Activated CD8-positive, alpha-beta T cell treated with anti-CD3 and anti-CD28 coated beads, Interleukin-2, amount 10 ng/mL, durations not matched to agents 7 days and 5 days (primary cell): Measurements from ENCODE around the gene PIBF1. TPM values are rescaled to one million over a fixed set of nuclear protein-coding genes. Genes with fewer than 3 reads are reported as not detected.
"Not testable (repeated sequence)": the region's sequence is repeated elsewhere in the genome, so short reads cannot be mapped to it uniquely, and the experiment has no call there.

Source experiments
- ATAC-seq: fragments of 150-1000 bp; cut with Tn5 transposase; one replicate; pipeline ENCODE4 v1.10.0; 2021; ENCODE audit warnings: moderate library complexity
- CTCF ChIA-PET: fragments of 350-600 bp; sonication (Branson Sonifier 250); formaldehyde crosslinking; loops from one replicate; lab custom pipeline; 2021; ENCODE audit warnings: antibody characterized with exemption; lab: Charles Lee
- POLR2A ChIA-PET: fragments of 350-600 bp; sonication (Branson Sonifier 250); formaldehyde crosslinking; loops from one replicate; lab custom pipeline; 2021; ENCODE audit warnings: antibody characterized with exemption; lab: Charles Lee
- DNase-seq: peaks from one replicate; pipeline ENCODE4 v3.0.0-alpha.2; 2020
- H3K27ac Mint-ChIP-seq: one replicate; pipeline ENCODE4 v1.8.0; 2021; ENCODE audit warnings: mild to moderate bottlenecking, mixed read lengths
- H3K27me3 Mint-ChIP-seq: one replicate; pipeline ENCODE4 v1.8.0; 2021; ENCODE audit warnings: low read depth, mixed read lengths
- H3K36me3 Mint-ChIP-seq: one replicate; pipeline ENCODE4 v1.8.0; 2021; ENCODE audit warnings: low read depth, mixed read lengths
- H3K4me1 Mint-ChIP-seq: one replicate; pipeline ENCODE4 v1.8.0; 2021; ENCODE audit warnings: low read depth, mixed read lengths
- H3K4me3 Mint-ChIP-seq: one replicate; pipeline ENCODE4 v1.8.0; 2021; ENCODE audit warnings: mild to moderate bottlenecking, mixed read lengths
- H3K9me3 Mint-ChIP-seq: one replicate; pipeline ENCODE4 v1.8.0; 2022; ENCODE audit warnings: mixed read lengths; ENCODE audit not compliant: insufficient read depth
- total RNA-seq, 2 experiments: library from RNA; stranded (reverse); gene quantifications; one replicate each; pipeline ENCODE4 v1.2.3, GENCODE V29; 2021

The PIBF1 gene
- total RNA-seq, 2 experiments from 2014 or later = 29.6 to 34.0 TPM

DNA sequence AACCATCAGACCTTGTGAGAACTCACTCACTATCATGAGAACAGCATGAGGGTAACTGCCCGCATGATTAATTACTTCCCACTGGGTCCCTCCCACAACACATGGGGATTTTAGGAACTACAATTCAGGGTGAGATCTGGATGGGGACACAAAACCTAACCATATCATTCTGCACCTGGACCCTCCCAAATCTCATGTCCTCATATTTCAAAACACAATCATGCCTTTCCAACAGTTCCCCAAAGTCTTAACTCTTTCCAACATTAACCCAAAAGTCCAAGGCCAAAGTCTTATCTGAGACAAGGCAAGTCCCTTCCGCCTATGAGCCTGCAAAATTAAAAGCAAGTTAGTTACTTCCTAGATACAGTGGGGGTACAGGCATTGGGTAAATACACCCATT, 164.3 kb downstream of the PIBF1 start:
- H3K9me3 Mint-ChIP-seq, H3K4me3 Mint-ChIP-seq, POLR2A ChIA-PET, H3K27ac Mint-ChIP-seq, H3K4me1 Mint-ChIP-seq, H3K27me3 Mint-ChIP-seq, CTCF ChIA-PET, ATAC-seq, DNase-seq: not testable (repeated sequence)
- H3K36me3 Mint-ChIP-seq = peaks cover 42% of the 10 kb centered on the region

DNA sequence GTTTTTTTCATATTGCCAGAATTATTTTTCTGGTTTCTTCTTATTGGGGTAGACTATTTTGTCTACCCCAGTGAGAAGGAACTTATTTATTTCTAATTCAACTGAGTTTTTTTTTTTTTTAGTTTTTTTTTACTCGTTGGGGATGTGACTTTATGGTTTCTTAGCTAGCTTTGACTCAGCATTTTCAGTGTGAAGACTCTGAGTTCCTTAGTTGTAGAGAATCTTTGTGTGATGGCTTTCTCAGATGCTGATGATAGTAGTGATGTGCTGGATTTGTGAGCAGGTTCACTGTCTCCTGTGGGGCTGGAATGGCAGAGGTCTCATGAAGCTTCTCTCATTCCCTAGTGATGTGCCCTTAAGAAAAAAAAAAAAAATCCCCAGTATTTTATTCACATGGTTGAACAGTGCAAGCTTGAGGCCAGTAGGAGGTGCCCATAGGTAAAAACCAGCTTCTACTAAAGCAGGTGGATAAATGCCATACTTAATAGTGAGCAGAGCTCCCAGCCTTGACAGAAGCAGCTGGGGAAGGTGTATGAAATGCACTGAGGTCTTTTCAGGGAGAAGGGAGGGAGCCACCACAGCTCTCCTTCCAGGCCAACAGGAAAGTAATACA, 170.7 kb downstream of the PIBF1 start:
- Mint-ChIP-seq H3K27ac (no peak overlapping the region), H3K4me1 (no peaks in the 10 kb centered on the region), H3K9me3 (no peaks in the 10 kb centered on the region), H3K36me3 (peaks cover 26% of the 10 kb centered on the region), H3K27me3 (no peaks in the 10 kb centered on the region), H3K4me3 (no peak overlapping the region)
- POLR2A ChIA-PET = no interaction called here
- DNase-seq (no peak), ATAC-seq (no peak)
- CTCF ChIA-PET = interaction anchor here (1.1 kb wide), 1 partner anchor 15 kb away, joined by 3 read pairs; no protein-coding TSS in a partner anchor

DNA sequence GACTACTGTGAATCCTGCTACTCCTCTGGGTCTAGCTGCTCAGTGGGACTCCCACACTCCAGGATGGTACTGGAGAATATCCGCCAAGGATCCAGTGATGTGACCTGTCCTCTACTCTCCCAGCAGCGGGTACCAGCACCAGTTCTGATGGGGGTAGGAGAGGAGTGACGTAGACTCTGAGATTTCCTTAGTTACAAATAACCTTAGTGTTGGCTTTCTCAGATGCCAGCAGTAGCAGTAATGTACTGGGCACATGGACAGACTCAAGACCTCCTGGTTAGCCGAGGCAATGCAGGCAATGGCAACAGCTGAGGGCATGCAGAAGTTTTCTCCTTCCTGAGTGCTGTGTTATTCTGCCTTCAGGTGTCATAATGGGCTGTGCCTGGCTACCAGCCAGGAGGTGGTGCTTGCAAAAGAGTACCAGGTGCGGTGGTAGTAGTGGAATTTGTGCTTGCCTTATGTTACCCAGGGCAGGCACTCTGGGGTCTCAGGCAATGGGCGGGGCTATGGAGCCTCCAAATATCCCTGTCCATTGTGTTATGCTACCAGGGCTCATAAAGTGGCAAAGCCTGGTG, 171.5 kb downstream of the PIBF1 start:
- H3K27me3 Mint-ChIP-seq = no peaks in the 10 kb centered on the region
- H3K4me1 Mint-ChIP-seq = no peaks in the 10 kb centered on the region
- CTCF ChIA-PET = interaction anchor here (1.1 kb wide), 1 partner anchor 16 kb away, joined by 3 read pairs; no protein-coding TSS in a partner anchor

DNA sequence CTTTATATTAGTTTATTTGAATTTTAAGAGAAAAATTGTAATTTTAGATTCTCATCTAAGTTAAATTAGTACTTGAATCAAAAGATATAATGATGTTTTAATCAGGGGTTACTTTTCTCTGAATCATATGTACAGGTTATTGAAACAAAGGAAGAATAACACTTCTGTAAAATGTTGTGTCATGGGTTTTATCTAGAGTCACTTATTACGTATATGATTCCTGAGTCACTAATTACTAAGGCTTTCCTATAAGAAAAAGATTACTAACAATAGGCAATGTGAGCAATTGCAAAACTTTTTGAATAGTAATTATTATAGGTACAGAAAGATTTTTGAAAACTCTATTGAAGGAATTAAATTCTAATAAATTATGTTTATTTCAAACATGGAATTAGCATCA, 177.7 kb downstream of the PIBF1 start:
- Mint-ChIP-seq H3K27ac (no peak overlapping the region), H3K9me3 (no peaks in the 10 kb centered on the region), H3K36me3 (peaks cover 14% of the 10 kb centered on the region), H3K4me1 (no peaks in the 10 kb centered on the region), H3K27me3 (no peaks in the 10 kb centered on the region), H3K4me3 (no peak overlapping the region)
- no peak for ATAC-seq
- POLR2A ChIA-PET = no interaction called here
- no peak for DNase-seq
- CTCF ChIA-PET = no interaction called here

More for the DNA sequence above, 171.5 kb downstream of the PIBF1 start:
- ATAC-seq = no peak
- no peaks in the 10 kb centered on the region for H3K9me3 Mint-ChIP-seq
- no peak for DNase-seq
- no peak overlapping the region for H3K27ac Mint-ChIP-seq
- no peak overlapping the region for H3K4me3 Mint-ChIP-seq
- POLR2A ChIA-PET = no interaction called here
- H3K36me3 Mint-ChIP-seq = peaks cover 20% of the 10 kb centered on the region

DNA sequence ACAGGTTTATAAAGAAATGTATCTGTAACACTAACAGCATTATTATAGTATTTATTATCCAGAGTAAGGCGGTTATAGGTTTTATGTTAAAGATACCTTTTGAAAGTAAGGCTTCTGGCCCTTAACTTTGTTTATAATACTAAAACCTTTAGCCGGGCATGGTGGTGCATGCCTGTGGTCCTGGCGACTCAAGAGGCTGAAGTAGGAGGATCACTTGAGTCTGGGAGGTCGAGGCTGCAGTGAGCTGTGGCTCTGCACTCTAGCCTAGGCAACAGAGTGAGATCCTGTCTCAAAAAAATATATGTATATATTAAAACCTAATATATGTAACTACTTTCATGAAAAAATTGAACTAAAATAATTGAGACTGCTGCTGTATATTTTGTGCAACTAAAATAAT, 178.2 kb downstream of the PIBF1 start:
- DNase-seq (no peak), ATAC-seq (no peak)
- Mint-ChIP-seq H3K27ac (no peak overlapping the region), H3K4me3 (no peak overlapping the region), H3K27me3 (no peaks in the 10 kb centered on the region), H3K36me3 (peaks cover 14% of the 10 kb centered on the region), H3K9me3 (no peaks in the 10 kb centered on the region), H3K4me1 (no peaks in the 10 kb centered on the region)
- CTCF ChIA-PET = no interaction called here
- POLR2A ChIA-PET = no interaction called here

DNA sequence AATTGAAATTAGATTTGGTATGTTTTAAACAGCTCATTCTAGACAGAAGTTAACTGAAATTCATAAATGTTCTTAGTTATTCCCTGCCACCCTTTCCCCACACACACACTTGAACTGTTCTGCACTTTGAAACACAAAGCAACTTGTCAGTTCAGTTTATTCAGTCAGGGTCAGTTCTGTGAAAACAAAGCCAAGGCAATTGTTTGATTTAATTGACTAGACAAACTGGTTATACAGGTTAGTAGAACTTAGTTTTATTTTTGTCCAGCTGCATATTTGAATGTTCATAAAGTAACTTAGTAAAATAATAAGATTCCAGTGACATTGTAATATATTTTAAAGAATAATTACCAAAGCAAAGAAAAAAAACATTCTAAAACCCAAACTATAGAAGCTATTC, 178.6 kb downstream of the PIBF1 start:
- H3K4me1 Mint-ChIP-seq = no peaks in the 10 kb centered on the region
- peaks cover 12% of the 10 kb centered on the region for H3K36me3 Mint-ChIP-seq
- H3K9me3 Mint-ChIP-seq = no peaks in the 10 kb centered on the region
- DNase-seq (no peak), ATAC-seq (no peak)
- CTCF ChIA-PET = no interaction called here
- no peak overlapping the region for H3K4me3 Mint-ChIP-seq
- POLR2A ChIA-PET = interaction anchor here (0.6 kb wide), 1 partner anchor 41 kb away, joined by 3 read pairs; no protein-coding TSS in a partner anchor
- H3K27ac Mint-ChIP-seq = no peak overlapping the region
- H3K27me3 Mint-ChIP-seq = no peaks in the 10 kb centered on the region

DNA sequence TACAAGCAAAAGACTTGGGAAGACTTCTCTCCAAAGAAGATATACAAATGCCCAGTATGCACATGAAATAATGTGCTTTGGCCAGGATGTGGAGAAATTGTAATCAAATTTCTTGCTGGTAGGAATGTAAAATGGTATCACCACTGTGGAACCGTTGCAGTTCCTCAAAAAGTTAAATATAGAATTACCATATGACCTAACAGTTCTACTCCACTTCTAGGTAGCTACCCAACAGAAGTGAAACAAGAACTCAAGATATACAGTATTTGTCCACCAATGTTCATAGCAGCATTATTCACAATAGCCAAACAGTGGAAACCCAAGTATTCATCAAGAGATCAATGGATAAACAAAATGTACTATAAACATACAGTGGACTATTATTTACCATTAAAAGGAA, 181.8 kb downstream of the PIBF1 start:
- POLR2A ChIA-PET = no interaction called here
- CTCF ChIA-PET = no interaction called here
- no peak for ATAC-seq
- Mint-ChIP-seq H3K36me3 (peaks cover 2% of the 10 kb centered on the region), H3K27me3 (no peaks in the 10 kb centered on the region), H3K4me3 (no peak overlapping the region), H3K27ac (no peak overlapping the region), H3K9me3 (no peaks in the 10 kb centered on the region), H3K4me1 (no peaks in the 10 kb centered on the region)
- no peak for DNase-seq

DNA sequence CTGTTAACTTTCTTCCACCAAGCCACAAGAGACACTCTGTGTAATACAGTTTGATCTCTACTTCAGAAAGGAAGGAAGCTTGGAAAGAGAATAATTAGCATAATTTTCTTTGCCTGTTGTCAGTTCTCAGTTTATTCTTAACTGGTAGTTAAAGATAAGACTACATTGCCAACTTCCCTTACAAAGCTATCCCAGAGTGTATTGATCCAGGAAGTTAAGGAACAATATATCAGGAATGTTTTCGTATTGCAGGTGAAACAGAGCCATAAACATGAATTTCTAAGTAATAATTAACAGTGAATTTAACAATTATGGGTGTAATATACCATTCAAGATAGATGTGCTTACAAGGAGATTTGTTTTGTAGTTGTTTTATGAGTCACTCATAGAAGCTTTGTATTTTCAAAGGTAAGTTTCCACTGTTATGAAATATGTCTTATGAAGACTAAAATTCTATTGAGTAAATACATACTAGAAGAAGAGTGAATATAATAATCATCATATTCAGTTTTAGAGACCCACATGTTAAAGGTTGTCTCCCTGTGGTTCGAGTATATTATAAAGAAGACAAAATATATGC, 188.5 kb downstream of the PIBF1 start:
- Mint-ChIP-seq H3K4me3 (no peak overlapping the region), H3K36me3 (no peaks in the 10 kb centered on the region), H3K9me3 (no peaks in the 10 kb centered on the region), H3K4me1 (no peaks in the 10 kb centered on the region), H3K27me3 (no peaks in the 10 kb centered on the region), H3K27ac (no peak overlapping the region)
- ChIA-PET CTCF (no interaction called here), POLR2A (no interaction called here)
- ATAC-seq = no peak
- DNase-seq = no peak

DNA sequence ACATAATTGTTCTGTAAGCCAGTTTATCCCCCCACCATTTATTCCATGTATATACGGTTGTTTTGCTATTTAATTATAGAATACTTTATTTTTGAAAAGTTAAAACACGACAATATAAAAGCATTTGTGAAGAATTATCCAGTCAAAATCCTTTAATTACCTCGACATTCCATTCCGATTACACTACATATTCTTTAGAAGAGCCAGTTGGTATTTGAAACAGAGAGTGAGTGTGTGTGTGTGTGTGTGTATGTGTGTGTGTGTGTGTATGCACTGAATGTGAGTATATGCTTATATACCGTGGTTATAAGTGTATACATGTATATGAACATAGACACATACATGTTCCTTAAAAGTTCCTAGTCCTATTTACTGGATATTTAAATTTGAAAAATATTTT, 189.0 kb downstream of the PIBF1 start:
- Mint-ChIP-seq H3K27me3 (no peaks in the 10 kb centered on the region), H3K27ac (no peak overlapping the region), H3K9me3 (no peaks in the 10 kb centered on the region), H3K36me3 (no peaks in the 10 kb centered on the region), H3K4me3 (no peak overlapping the region), H3K4me1 (no peaks in the 10 kb centered on the region)
- no peak for DNase-seq
- no peak for ATAC-seq
- CTCF ChIA-PET = no interaction called here
- POLR2A ChIA-PET = no interaction called here

DNA sequence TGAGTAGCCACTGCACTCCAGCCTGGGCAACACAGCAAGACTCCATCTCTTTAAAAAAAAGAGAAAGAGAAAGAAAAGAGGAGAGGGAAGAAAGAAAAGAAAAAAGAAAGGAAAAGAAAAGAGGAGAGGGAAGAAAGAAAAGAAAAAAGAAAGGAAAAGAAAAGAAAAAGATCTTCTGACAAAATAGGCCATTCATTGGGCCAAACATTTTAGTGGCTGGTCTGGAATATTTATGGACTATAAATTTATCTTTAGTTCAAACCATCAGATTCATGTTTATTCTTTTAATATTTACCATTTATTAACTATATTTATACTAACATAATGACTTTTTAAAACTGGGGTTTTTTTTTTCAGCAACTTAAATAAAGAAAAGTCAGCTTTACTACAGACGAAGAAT, 191.3 kb downstream of the PIBF1 start:
- H3K27me3 Mint-ChIP-seq = no peaks in the 10 kb centered on the region
- H3K4me3 Mint-ChIP-seq = no peak overlapping the region
- DNase-seq (no peak), ATAC-seq (no peak)
- no peaks in the 10 kb centered on the region for H3K4me1 Mint-ChIP-seq
- no peak overlapping the region for H3K27ac Mint-ChIP-seq
- CTCF ChIA-PET = no interaction called here
- no peaks in the 10 kb centered on the region for H3K9me3 Mint-ChIP-seq
- POLR2A ChIA-PET = no interaction called here
- no peaks in the 10 kb centered on the region for H3K36me3 Mint-ChIP-seq

DNA sequence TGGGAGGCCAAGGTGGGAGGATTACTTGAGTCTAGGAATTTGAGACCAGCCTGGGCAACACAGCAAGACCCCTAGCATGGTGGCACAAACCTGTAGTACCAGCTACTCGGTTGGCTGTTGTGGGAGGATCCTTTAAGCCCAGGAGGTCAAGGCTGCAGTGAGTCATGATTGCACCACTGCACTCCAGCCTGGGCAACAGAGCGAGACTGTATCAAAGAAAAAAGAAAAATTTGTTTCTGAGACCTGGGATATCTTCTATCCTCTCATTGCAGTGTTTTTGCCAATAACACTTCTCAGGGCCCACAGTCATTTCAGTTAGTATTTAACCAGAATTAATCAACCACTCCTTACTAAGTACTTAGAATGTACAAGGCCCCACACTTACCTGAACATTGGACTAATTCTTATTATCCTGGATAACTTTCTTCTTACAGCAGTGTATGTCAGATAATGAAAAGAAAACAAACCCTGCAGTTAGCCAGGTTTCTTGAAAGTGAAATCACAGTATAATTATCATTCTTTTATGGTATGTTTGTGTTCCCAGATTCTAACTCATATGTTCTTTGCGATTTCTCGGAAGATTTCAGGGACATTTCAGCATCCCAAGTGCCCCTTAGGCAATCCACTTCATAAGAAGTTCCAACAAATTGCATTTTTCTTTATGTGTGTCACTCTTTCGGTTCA, 201.3 kb downstream of the PIBF1 start:
- ChIA-PET CTCF (no interaction called here), POLR2A (no interaction called here)
- ATAC-seq (no peak), DNase-seq (no peak)
- Mint-ChIP-seq H3K4me3 (no peak overlapping the region), H3K36me3 (peaks cover 2% of the 10 kb centered on the region), H3K4me1 (no peaks in the 10 kb centered on the region), H3K27me3 (no peaks in the 10 kb centered on the region), H3K9me3 (no peaks in the 10 kb centered on the region), H3K27ac (no peak overlapping the region)

DNA sequence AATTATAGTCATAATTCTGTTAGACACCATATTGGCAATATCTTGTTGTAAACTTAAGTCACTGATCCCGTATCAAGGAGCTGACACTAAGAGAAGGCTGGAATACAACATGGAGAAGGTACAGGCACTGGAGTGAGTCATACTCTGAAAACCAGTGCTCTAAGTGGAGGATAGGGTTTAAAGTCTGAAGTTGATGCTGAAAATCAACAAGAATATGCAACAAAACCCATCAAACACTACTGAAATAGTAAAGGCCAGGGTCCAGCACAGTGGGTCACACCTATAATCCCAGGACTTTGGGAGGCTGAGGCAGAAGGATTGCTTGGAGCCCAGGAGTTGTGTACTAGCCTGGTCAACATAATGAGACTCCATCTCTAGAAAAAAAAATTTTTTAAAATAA, 203.7 kb downstream of the PIBF1 start:
- ChIA-PET CTCF (no interaction called here), POLR2A (no interaction called here)
- no peak overlapping the region for H3K27ac Mint-ChIP-seq
- H3K9me3 Mint-ChIP-seq = no peaks in the 10 kb centered on the region
- peaks cover 2% of the 10 kb centered on the region for H3K36me3 Mint-ChIP-seq
- H3K27me3 Mint-ChIP-seq = no peaks in the 10 kb centered on the region
- no peaks in the 10 kb centered on the region for H3K4me1 Mint-ChIP-seq
- DNase-seq (no peak), ATAC-seq (no peak)
- H3K4me3 Mint-ChIP-seq = no peak overlapping the region
